Gastroesophageal sphincter (tissue), 3 donors: Measurements from ENCODE around the gene C2CD2L.

Source experiments
- CTCF ChIP-seq, 4 experiments: fragments of 200-600 bp in 2 of 4; fragments of 450-650 bp in 2 of 4; sonication (generic) in 1 of 4; IDR thresholded peaks; one replicate each; pipeline ENCODE4 v1.5.1; 2017 to 2019; ENCODE audit warnings: antibody characterized with exemption in 4 of 4, mild to moderate bottlenecking in 2 of 4, moderate library complexity in 2 of 4
- EP300 ChIP-seq: sonication (generic); formaldehyde crosslinking; IDR thresholded peaks from one replicate; pipeline ENCODE4 v1.6.1; 2017; ENCODE audit warnings: antibody characterized with exemption, mild to moderate bottlenecking
- POLR2A ChIP-seq, 2 donors: fragments of 450-650 bp; IDR thresholded peaks; one replicate each; pipeline ENCODE4 v1.6.1; 2017; ENCODE audit warnings: antibody characterized with exemption in 2 of 2, mild to moderate bottlenecking in 2 of 2, moderate library complexity in 1 of 2
- POLR2AphosphoS5 ChIP-seq: sonication (generic); formaldehyde crosslinking; IDR thresholded peaks from one replicate; pipeline ENCODE4 v1.6.1; 2017; ENCODE audit warnings: antibody characterized with exemption

DNA sequence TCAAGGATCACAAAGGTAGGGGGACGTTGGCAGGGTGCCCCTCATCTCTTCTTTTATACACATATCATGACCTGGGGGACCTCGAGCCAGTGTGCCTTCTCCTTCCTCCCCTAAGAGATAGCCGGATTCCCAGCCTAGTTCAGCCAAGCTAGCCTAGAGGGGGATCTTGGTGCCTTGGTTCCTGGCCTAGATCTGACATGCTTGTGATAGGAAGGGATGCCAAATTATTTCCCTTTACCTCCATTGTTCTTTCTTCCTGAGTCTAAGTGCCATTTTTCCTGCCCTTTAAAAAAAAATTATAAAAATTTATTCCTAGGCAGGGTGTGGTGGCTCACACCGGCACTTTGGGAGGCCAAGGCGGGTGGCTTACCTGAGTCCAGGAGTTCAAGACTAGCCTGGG lies 7.2 kb downstream of the C2CD2L start:
- no peak for TF ChIP-seq POLR2A (IDR thresholded peaks at IDR 0.05)
- TF ChIP-seq CTCF (IDR thresholded peaks at IDR 0.05): no peak
- TF ChIP-seq EP300: no peak
- no peak for TF ChIP-seq POLR2AphosphoS5
